Peyer's patch (tissue), 4 donors: ENCODE data around the gene MSI2. TPM values are rescaled to one million over a fixed set of nuclear protein-coding genes. Genes with fewer than 3 reads are reported as not detected.

Experiments
- DNase-seq, 3 donors: peaks; one replicate each; pipeline ENCODE4 v3.0.0-alpha.2; 2017 to 2019
- H3K27ac ChIP-seq, 4 donors: fragments of 200-600 bp; sonication (generic); one replicate each; pipeline ENCODE4 v1.5.1; 2016 to 2019
- H3K27me3 ChIP-seq, 2 donors: fragments of 200-600 bp; sonication (generic); one replicate each; pipeline ENCODE4 v1.5.1; 2019
- H3K36me3 ChIP-seq, 3 donors: fragments of 200-600 bp; sonication (generic); one replicate each; pipeline ENCODE4 v1.5.1; 2016 to 2019
- H3K4me1 ChIP-seq, 4 donors: fragments of 200-600 bp; sonication (generic); one replicate each; pipeline ENCODE4 v1.5.1; 2016 to 2019
- H3K4me3 ChIP-seq, 4 donors: fragments of 200-600 bp; sonication (generic); 1 replicate in 3 of 4; 2 replicates in 1 of 4; pipeline ENCODE4 v1.5.1; 2016 to 2019; ENCODE audit warnings: mild to moderate bottlenecking in 1 of 4
- H3K9me3 ChIP-seq, 4 donors: fragments of 200-600 bp; sonication (generic); one replicate each; pipeline ENCODE4 v1.5.1; 2016 to 2019; ENCODE audit warnings: mild to moderate bottlenecking in 1 of 4
- POLR2A ChIP-seq, 2 donors: fragments of 450-650 bp; IDR thresholded peaks; one replicate each; pipeline ENCODE4 v1.5.1; 2017; ENCODE audit warnings: antibody characterized with exemption in 2 of 2, mild to moderate bottlenecking in 2 of 2, moderate library complexity in 2 of 2
- total RNA-seq, 4 donors: library from RNA; depleted of rRNA; stranded (reverse); fragments of >200 nt; gene quantifications; one replicate each; pipeline ENCODE4 v1.1.0, GENCODE V29; 2016
- TF ChIP-seq, protein P1 (sequence below), 6 experiments: fragments of 450-650 bp in 4 of 6; fragments of 200-600 bp in 2 of 6; sonication (generic) in 1 of 6; IDR thresholded peaks; one replicate each; pipeline ENCODE4 v1.5.1; 2017 to 2019; ENCODE audit warnings: antibody characterized with exemption in 6 of 6, mild to moderate bottlenecking in 3 of 6, moderate library complexity in 1 of 6

The MSI2 gene
- total RNA-seq, 4 donors from 2014 or later, result 25.9 to 39.0 (median 29.2) TPM

DNA sequence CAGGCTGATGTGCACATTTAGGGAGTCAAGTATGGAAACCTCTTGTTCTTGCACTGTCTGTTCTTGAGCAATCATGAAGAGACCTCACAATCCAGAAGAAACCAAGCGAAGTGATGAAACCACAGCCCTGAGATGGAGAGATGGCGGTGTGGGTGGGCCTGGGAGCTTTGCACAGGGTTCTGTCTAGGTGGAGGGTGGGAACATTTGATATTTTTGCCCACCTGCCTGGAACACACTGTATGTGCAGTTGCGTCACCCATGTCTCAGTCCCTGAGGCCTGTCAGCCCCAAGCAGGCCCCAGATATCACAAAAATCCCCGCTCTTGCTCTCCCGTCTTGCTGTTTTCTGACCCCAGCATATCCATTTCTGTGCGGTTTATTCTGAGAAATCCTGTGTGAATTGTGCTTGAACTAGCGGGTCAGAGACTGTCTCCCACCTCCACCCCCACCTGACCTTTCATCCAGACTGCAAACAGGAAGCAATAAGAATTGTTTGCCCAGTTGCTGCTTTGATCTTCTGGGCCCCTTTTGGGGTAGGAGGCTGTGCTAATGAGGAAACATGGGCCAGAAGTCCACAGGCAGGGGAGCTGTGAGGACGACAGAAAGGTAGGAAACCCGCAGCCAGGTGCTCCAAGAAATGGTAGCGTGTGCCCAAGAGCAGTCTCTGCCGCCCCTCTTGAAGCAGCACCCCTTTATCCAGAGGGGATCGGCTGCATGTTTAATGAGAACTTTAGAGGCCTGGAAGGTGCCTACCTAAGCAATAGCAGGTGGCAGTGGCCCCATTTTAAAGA lies 304.9 kb downstream of the MSI2 start:
- no peak for TF ChIP-seq POLR2A (IDR thresholded peaks at IDR 0.05)
- TF ChIP-seq, protein P1, sequence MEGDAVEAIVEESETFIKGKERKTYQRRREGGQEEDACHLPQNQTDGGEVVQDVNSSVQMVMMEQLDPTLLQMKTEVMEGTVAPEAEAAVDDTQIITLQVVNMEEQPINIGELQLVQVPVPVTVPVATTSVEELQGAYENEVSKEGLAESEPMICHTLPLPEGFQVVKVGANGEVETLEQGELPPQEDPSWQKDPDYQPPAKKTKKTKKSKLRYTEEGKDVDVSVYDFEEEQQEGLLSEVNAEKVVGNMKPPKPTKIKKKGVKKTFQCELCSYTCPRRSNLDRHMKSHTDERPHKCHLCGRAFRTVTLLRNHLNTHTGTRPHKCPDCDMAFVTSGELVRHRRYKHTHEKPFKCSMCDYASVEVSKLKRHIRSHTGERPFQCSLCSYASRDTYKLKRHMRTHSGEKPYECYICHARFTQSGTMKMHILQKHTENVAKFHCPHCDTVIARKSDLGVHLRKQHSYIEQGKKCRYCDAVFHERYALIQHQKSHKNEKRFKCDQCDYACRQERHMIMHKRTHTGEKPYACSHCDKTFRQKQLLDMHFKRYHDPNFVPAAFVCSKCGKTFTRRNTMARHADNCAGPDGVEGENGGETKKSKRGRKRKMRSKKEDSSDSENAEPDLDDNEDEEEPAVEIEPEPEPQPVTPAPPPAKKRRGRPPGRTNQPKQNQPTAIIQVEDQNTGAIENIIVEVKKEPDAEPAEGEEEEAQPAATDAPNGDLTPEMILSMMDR (IDR thresholded peaks at IDR 0.05), result no peak
- no peak for DNase-seq
- H3K27ac ChIP-seq, result no peak overlapping the region
- H3K27me3 ChIP-seq, result no peaks in the 10 kb centered on the region
- no peak overlapping the region for H3K4me3 ChIP-seq
- no peaks in the 10 kb centered on the region for H3K4me1 ChIP-seq
- no peaks in the 10 kb centered on the region for H3K36me3 ChIP-seq
- H3K9me3 ChIP-seq, result no peaks in the 10 kb centered on the region

DNA sequence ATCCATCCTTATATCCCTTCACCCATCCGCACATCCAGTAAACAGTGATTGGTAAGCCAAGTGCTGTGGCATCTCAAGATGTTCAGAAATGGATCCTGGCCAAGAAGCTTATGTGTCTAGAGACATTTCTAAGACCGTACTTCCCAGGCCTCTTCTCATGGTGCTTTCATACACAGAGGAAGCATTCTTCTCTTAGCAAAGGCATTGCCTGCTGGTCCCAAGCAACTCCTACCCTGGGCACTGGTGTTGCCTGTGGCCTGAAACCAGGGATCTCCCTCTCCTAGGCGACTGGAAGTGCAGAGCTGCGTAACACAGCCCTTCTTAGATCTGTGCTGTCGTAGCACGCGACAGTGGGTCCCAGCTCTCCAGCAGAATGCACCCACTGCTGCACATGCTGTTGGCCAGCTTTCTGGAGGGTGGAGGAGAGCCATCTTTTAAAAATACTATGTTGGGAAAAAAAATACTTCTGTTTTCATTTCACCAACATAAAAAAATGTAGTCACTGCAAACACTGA lies 305.9 kb downstream of the MSI2 start:
- Histone ChIP-seq H3K27me3 (no peaks in the 10 kb centered on the region), H3K9me3 (no peaks in the 10 kb centered on the region), H3K27ac (no peak overlapping the region), H3K36me3 (no peaks in the 10 kb centered on the region), H3K4me1 (no peaks in the 10 kb centered on the region), H3K4me3 (no peak overlapping the region)
- TF ChIP-seq, protein P1 (IDR thresholded peaks at IDR 0.05), result no peak
- TF ChIP-seq POLR2A (IDR thresholded peaks at IDR 0.05), result no peak
- no peak for DNase-seq

DNA sequence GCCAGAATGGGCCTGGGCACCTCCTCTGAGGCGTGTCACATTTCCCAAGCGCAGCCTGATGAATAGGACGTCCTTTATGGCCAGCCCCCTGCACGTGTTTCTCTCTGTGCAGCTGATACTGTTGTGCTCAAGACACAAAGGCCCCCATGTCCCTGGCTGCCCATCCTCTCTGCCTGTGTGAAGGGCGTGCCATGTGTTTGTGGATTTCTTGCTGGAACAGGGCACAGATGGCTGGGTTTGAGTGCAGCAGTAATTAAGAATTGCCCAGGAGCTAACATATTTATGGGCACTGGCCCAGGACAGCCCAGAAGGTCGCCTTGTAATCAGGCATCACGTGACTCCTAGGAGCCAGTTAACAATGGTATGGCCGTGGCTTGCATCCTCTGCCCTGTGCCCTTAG lies 307.6 kb downstream of the MSI2 start:
- Histone ChIP-seq H3K4me1 (no peaks in the 10 kb centered on the region), H3K9me3 (no peaks in the 10 kb centered on the region), H3K27me3 (no peaks in the 10 kb centered on the region), H3K27ac (no peak overlapping the region), H3K4me3 (no peak overlapping the region), H3K36me3 (no peaks in the 10 kb centered on the region)
- DNase-seq, result no peak
- TF ChIP-seq, protein P1 (IDR thresholded peaks at IDR 0.05), result no peak
- no peak for TF ChIP-seq POLR2A (IDR thresholded peaks at IDR 0.05)

DNA sequence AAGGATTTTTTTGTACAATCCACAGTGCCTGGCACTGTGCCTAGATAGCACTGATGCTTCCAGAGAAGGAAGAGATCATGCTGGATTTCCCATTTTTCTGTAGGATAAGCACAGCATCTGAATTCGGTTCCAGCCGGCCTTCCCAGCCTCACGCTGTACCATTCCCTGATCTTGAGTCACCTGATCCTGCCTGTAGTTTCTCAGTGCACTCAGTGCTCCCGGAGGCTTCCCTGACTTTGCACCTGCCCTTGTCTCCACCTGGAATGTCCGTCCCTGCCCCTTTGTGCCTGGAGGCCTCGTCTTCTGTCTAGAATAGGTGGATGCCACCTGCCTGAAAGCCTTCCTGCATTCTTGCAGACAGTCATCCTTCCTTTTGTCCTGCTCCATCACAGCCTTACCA lies 308.9 kb downstream of the MSI2 start:
- Histone ChIP-seq H3K36me3 (no peaks in the 10 kb centered on the region), H3K9me3 (no peaks in the 10 kb centered on the region), H3K4me3 (no peak overlapping the region), H3K4me1 (no peaks in the 10 kb centered on the region), H3K27ac (no peak overlapping the region), H3K27me3 (no peaks in the 10 kb centered on the region)
- no peak for DNase-seq
- TF ChIP-seq, protein P1 (IDR thresholded peaks at IDR 0.05), result no peak
- TF ChIP-seq POLR2A (IDR thresholded peaks at IDR 0.05), result no peak

DNA sequence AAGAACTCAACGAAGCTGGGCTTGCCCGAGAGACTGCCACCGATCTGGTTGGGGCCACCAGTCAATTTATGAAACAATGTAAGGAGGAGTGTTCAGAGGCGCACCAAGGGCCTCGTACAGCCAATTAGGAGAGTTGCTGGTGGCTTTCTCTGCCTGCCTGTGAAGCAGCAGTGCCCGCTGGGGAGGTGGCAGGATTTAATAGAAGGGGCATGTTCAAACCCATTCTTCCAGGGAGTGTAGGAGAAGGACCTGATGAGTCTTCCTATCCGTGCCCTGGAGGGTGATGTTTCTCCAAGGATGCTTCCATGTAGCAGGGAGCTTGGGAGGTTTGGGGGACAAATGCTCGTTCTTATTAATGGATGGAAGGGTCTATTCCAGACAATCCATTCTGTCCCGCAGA lies 310.4 kb downstream of the MSI2 start:
- Histone ChIP-seq H3K9me3 (no peaks in the 10 kb centered on the region), H3K27me3 (no peaks in the 10 kb centered on the region), H3K4me1 (no peaks in the 10 kb centered on the region), H3K36me3 (no peaks in the 10 kb centered on the region), H3K4me3 (no peak overlapping the region), H3K27ac (no peak overlapping the region)
- TF ChIP-seq POLR2A (IDR thresholded peaks at IDR 0.05), result no peak
- TF ChIP-seq, protein P1 (IDR thresholded peaks at IDR 0.05), result no peak
- no peak for DNase-seq
